SU-DHL-6 (cell line): Measurements from ENCODE around the gene GLUD1.
"Not testable (repeated sequence)": the region's sequence is repeated elsewhere in the genome, so short reads cannot be mapped to it uniquely, and the experiment has no call there.

ENCODE experiments used
- EZH2phosphoT487 ChIP-seq: fragments of 200-600 bp; sonication (generic), shearing (Covaris generic); conservative IDR thresholded peaks from 2 replicates; pipeline ENCODE4 v1.6.1; 2018; ENCODE audit warnings: mild to moderate bottlenecking, antibody characterized with exemption, low read length, moderate library complexity, mixed read lengths
- TF ChIP-seq, protein P1 (sequence below): fragments of 200-600 bp; sonication (generic); IDR thresholded peaks from one replicate; pipeline ENCODE4 v1.5.1; 2017; ENCODE audit warnings: antibody characterized with exemption, mild to moderate bottlenecking, low read length, moderate library complexity; ENCODE audit not compliant: insufficient read depth, poor library complexity, severe bottlenecking

DNA sequence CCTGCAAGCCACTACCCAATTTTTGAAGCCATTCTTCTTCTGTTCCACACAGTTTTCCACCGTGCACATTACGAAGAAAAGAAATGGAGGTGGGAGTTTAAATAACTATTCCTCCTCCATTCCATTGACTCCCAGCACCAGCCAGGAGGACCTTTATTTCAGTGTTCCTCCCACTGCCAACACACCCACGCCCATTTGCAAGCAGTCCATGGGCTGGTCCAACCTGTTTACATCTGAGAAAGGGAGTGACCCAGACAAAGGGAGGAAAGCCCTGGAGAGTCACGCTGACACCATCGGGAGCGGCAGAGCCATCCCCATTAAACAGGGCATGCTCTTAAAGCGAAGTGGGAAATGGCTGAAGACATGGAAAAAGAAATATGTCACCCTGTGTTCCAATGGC, 86.3 kb downstream of the GLUD1 start:
- TF ChIP-seq, protein P1, sequence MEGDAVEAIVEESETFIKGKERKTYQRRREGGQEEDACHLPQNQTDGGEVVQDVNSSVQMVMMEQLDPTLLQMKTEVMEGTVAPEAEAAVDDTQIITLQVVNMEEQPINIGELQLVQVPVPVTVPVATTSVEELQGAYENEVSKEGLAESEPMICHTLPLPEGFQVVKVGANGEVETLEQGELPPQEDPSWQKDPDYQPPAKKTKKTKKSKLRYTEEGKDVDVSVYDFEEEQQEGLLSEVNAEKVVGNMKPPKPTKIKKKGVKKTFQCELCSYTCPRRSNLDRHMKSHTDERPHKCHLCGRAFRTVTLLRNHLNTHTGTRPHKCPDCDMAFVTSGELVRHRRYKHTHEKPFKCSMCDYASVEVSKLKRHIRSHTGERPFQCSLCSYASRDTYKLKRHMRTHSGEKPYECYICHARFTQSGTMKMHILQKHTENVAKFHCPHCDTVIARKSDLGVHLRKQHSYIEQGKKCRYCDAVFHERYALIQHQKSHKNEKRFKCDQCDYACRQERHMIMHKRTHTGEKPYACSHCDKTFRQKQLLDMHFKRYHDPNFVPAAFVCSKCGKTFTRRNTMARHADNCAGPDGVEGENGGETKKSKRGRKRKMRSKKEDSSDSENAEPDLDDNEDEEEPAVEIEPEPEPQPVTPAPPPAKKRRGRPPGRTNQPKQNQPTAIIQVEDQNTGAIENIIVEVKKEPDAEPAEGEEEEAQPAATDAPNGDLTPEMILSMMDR: not testable (repeated sequence)
- not testable (repeated sequence) for TF ChIP-seq EZH2phosphoT487
